HG03097 (cell line): ENCODE measurements around the gene ZNF654.

Experiments
- ATAC-seq: cut with Tn5 transposase; IDR thresholded peaks from one replicate; pipeline ENCODE4 v1.9.1; 2021; ENCODE audit not compliant: unreplicated experiment, low FRiP score

Gene ZNF654

DNA sequence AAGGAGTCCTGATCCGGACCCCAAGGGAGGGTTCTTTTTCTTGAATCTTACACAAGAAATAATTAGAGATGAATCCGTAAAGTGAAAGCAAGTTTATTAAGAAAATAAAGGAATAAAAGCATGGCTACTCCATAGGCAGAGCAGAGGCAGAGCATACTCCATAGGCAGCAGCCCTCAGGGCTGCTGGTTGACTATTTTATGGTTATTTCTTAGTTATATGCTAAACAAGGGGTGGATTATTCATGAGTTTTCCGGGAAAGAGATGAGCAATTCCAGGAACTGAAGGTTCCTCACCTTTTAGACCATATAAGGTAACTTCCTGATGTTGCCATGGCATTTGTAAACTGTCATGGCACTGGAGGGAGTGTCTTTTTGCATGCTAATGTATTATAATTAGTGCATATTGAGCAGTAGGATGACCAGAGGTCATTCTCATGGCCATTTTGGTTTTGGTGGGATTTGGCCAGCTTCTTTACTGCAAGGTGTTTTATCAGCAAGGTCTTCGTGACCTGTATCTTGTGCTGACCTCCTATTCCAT, 132.9 kb downstream of the ZNF654 start:
- no peak for ATAC-seq

DNA sequence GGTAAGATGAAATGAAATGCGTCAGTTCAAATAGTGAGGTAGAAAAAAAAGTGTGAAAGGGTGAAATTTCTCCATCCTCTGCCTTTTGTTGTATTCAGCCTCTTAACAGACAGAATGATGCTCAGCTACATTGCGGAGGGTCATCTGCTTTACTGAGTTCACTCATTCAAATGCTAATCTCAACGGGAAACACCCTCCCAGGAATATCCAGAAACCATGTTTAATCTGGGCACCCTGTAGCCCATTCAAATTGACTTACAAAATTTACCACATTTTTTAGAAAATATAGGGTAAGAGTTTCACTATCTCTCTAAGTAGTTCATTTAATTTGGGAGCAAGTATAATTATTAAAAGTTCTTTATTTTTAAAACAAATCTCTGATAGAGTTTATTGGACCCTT, 133.6 kb downstream of the ZNF654 start:
- no peak for ATAC-seq
